H54 (cell line): ENCODE measurements around the gene GSDME.

Experiments used
- DNase-seq: peaks from one replicate; pipeline ENCODE4 v3.0.0; 2011; ENCODE audit warnings: low spot score, mixed read lengths; ENCODE audit not compliant: insufficient read length
- FAIRE-seq: peaks from 3 replicates; lab custom pipeline; 2011; peaks lifted over from hg19 to GRCh38; lab: Jason Lieb, UNC
- POLR2A ChIP-seq: IDR thresholded peaks from 2 replicates; pipeline ENCODE4 v1.6.1; 2011; ENCODE audit warnings: low read depth, mild to moderate bottlenecking, low read length

The GSDME gene

DNA sequence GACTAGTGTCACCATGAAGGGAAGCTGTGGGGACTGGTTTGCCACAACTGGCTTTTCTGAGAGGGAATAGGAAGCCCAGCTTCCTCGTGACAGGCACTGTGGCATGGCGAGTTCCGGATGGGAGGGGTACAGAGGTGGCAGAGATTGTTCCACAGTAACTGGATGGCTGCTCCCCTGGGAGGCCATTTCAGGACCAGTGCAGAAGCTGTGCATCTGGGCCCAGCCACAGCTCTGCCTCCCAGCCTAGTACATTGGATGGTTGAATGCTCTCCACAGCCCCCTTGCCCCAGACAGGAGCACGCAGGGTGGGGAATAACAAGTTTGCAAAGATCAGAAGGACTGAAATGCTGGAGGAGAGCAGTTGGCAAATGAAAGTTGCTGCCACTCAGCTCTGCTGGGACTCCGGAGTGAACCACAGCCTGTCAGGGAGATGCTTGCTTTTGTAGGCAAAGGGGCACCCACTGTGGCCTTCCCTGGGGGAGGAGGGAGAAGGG, 51.8 kb downstream of the GSDME start:
- no peak for TF ChIP-seq POLR2A
- no peak for FAIRE-seq
- DNase-seq, result no peak

DNA sequence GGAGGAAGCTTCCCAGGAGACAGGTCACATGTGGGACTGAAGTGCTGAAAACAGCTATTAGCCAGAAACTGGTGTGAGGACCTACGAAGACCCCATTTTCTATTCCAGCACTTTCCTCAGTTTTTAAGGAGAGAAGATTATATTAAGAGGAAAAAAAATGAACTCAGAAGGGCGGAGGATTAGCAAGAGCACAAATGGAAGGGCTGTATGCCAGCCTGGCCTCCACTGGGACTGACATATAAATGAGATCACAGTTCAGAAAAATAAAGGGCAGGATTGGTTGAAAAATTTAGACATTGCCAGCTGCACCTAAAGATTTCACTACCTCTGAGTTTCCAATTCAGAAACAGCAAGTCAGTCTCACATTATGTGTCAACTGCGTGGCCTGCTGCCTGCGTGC, 53.0 kb downstream of the GSDME start:
- no peak for FAIRE-seq
- DNase-seq, result no peak
- no peak for TF ChIP-seq POLR2A

DNA sequence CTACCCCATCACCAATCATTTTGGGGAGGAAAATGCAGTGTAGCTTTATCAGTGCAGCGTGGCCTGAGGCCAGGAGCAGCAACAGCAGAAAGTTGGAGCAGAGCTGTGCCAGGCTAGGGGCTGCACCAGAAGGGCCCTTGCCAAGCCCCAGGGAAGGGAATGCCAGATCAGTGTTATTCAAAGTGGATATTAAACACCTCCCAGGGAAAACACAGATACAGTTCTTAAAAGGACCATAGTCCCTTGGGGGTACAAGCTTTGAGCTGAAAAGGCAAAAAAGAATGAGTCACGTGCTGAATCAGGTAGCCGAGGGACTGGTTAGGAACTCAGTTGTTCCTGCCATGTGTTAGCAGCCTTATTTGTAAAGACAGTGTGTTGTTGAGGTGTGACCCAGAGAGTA, 54.0 kb downstream of the GSDME start:
- DNase-seq, result no peak
- no peak for FAIRE-seq
- TF ChIP-seq POLR2A, result no peak

DNA sequence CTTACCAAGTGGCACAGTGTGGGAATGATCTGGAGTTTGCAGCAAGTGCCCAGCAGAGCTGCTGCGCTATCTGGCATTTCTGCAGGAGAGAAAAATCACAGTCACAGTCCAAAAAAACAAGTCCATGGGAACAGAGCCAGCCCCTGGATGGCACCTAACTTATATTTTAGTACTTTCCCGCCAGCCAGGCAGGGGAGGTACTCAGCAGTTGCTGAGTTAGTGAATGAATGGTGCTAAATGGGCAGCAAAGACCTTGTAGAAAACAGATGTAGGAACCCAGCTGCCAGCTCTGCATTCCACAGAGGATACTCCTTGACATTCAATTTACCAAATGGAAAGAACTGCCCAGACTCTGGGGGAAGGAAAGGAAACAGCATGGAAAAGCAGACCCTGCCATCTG, 54.5 kb downstream of the GSDME start:
- TF ChIP-seq POLR2A, result no peak
- DNase-seq (no peak), FAIRE-seq (no peak)

- FAIRE-seq (peak; percentile 98), DNase-seq (peak; percentile 75)
- TF ChIP-seq POLR2A, result no peak
These were observed 55.7 kb downstream of the GSDME start for GRCh38 chr7:24701261-24702235.

DNA sequence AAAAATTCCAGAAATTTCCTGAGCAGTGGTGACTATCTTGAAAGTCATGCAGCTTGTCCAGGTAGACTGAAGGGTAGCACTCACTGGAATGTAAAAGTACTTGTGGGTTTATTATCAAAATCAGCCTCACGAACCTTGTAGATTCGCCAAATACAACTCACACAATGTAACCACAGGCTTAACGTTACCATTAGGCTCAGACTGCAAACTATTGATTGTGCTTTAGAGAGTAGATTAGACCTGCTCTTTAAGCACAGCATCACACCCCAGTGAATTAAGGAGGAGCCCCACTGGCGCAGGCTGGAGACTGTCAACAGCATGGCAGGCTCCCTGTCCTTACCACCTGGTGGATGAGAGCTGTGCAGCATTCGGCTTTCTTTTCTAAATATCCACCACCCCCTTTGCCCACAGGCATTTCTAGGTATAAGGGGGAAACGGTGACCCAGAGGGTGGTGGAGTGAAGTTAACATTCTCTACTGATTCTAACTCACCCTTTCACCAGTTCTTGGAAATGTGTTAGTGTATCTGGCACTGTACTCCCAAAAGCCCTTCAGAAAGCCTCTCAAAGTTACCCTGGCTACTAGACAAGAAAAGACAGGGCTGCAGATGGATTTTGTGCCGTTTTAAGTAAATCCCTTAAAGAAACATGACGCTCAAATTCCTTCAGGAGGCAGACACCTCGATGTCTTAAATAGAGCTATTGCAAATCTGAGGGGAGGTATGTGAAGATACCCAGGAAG, 56.6 kb downstream of the GSDME start:
- no peak for DNase-seq
- no peak for FAIRE-seq
- no peak for TF ChIP-seq POLR2A

GRCh38 chr7:24698531-24699266, 58.6 kb downstream of the GSDME start:
- no peak for TF ChIP-seq POLR2A
- FAIRE-seq (no peak), DNase-seq (no peak)

DNA sequence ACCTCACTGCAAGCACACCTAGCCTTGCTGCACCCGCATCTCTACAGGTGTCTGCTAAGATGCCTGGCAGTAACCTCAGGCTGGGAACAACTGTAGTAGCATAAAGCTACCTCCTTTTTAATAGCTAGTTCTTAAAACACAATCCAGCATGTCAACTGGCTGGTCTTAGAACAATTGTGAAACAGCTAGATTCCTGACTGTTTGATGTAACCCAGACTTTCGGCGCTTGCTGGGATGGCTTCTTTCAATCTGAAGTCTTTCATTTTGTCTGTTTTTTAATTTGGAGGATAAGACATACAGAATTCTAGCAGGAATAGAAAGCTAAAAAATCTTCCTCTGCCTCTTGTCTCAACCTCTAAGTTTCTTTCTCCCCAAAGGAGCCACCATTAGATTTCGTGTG, 59.8 kb downstream of the GSDME start:
- no peak for TF ChIP-seq POLR2A
- DNase-seq (no peak), FAIRE-seq (no peak)

- no peak for DNase-seq
- no peak for TF ChIP-seq POLR2A
- FAIRE-seq, result no peak
These were observed 64.7 kb downstream of the GSDME start for GRCh38 chr7:24692592-24692991.

DNA sequence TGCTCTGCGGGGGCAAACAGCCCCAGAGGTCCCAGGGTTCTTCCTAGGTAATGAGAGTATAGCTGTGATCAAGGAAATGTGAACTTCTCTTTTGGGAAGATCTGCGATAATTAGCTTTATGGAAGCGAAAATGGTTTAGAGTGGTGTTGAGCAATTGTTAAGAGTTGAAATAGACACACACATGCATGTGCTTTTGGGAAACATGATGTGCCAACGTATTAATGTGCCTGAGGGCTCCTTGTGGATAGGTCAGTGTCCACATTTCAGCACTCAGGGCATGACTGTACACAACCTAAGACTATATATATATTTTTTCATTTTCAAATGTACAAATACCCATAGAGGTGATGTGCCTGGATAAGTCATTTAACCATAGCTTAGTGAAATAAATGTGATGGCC, 67.0 kb downstream of the GSDME start:
- no peak for DNase-seq
- TF ChIP-seq POLR2A, result no peak
- FAIRE-seq, result peak; percentile 81

DNA sequence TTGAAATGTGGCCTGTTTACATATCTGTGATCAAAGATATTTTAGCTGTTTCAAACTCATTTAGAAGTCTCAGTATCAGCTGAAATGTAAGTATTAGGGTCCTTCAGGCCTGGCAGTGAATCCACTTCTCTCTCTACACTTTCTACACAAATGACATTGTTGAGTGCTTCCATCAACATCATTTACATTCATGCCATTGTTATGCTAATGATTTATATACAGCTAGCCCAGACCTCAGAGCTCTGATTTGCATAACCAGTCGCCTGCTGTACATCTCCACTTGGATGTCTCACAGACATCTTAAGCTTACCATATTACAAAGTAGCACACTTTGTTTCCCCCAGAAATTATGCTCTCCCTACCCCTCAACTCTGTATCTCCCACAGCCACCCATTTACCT, 71.6 kb downstream of the GSDME start:
- FAIRE-seq, result no peak
- DNase-seq, result no peak

DNA sequence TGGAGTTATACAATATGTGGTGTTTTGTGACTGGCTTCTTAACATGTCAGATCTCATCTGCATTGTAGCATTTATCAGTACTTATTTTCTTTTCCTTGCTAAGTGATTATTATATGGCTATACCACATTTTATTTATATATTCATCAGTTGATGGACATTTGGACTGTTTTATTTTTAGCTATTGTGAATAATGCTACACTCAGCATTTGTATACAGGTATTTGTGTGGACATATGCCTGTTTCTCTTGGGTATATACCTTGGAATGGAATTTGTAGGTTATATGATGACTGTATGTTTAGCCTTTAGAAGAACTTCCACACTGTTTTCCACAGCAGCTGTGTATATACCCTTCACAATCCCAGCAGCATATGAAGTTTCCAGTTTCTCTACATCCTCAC, 86.5 kb downstream of the GSDME start:
- no peak for DNase-seq
- FAIRE-seq, result peak; percentile 87
- TF ChIP-seq POLR2A, result no peak

More for the DNA sequence above, 71.6 kb downstream of the GSDME start:
- TF ChIP-seq POLR2A, result no peak

- DNase-seq (no peak), FAIRE-seq (peak; percentile 80)
- no peak for TF ChIP-seq POLR2A
These were observed 87.2 kb downstream of the GSDME start for GRCh38 chr7:24669971-24670591.
